Heart right ventricle (tissue), 16 donors: ENCODE results near the gene DNAJB5. TPM values are rescaled to one million over a fixed set of nuclear protein-coding genes. Genes with fewer than 3 reads are reported as not detected.

ENCODE experiments used
- ATAC-seq, 8 donors: fragments of 200-7000 bp; cut with Tn5 transposase; one replicate each; pipeline ENCODE4 v1.9.1; 2020; ENCODE audit warnings: mild to moderate bottlenecking in 8 of 8, moderate library complexity in 8 of 8, moderate number of reproducible peaks in 1 of 8
- DNase-seq, 2 donors: peaks; one replicate each; pipeline ENCODE4 v3.0.0-alpha.2; 2020
- H3K27ac ChIP-seq, 10 donors: fragments of 200-600 bp; sonication (generic) in 2 of 10; one replicate each; pipeline versions ENCODE4 v1.5.0 to v1.8.0; 2020 to 2022; ENCODE audit warnings: mild to moderate bottlenecking in 3 of 10
- H3K27me3 ChIP-seq, 7 donors: fragments of 200-600 bp; one replicate each; pipeline ENCODE4 v1.8.0; 2021 to 2022; ENCODE audit warnings: mild to moderate bottlenecking in 2 of 7
- H3K36me3 ChIP-seq, 9 donors: fragments of 200-600 bp; sonication (generic) in 1 of 9; one replicate each; pipeline versions ENCODE4 v1.5.0 to v1.8.0; 2020 to 2022; ENCODE audit warnings: mild to moderate bottlenecking in 2 of 9
- H3K4me1 ChIP-seq, 9 donors: fragments of 200-600 bp; sonication (generic) in 1 of 9; one replicate each; pipeline versions ENCODE4 v1.5.0 to v1.8.0; 2020 to 2022; ENCODE audit warnings: mild to moderate bottlenecking in 4 of 9
- H3K4me3 ChIP-seq, 10 donors: fragments of 200-600 bp; sonication (generic) in 2 of 10; one replicate each; pipeline versions ENCODE4 v1.5.0 to v1.8.0; 2020 to 2022; ENCODE audit warnings: mild to moderate bottlenecking in 7 of 10, moderate library complexity in 2 of 10
- H3K9me3 ChIP-seq, 11 donors: fragments of 200-600 bp in 10 of 11; sonication (generic) in 2 of 11; one replicate each; pipeline versions ENCODE4 v1.5.0 to v1.8.0; 2013 to 2022; ENCODE audit warnings: mild to moderate bottlenecking in 2 of 11, control low read depth in 1 of 11, moderate library complexity in 1 of 11
- WGBS, 2 donors: extraction: QIAGEN DNeasy Blood & Tissue Kit; methylation state at CpG; one replicate each; pipeline ENCODE4 v1.1.7; 2013; ENCODE audit warnings: inconsistent platforms in 1 of 2; 5-methylcytosine and 5-hydroxymethylcytosine counted together
- intact Hi-C, 10 donors: fragments of 100-400 bp; cut with DNase I; formaldehyde crosslinking; loops; one replicate each; pipeline versions ENCODE4 v1.11.1 to v1.14.2; 2022
- polyA plus RNA-seq, 2 donors: library from polyadenylated mRNA; stranded (reverse); fragments of 200-250 nt; gene quantifications; one replicate each; pipeline ENCODE4 v1.2.3, GENCODE V29; 2013
- total RNA-seq, 10 donors: library from RNA; stranded (reverse); fragmentation: NEBNext Ultra II Directional in 3 of 10; extraction: Animal tissue kit (Norgen Biotek cat#: 25700) in 3 of 10; gene quantifications; one replicate each; pipeline versions ENCODE4 v1.2.1 to v1.2.4, GENCODE V29; 2021 to 2023
- TF ChIP-seq, protein P1 (sequence below), 9 donors: fragments of 200-600 bp; sonication (generic) in 2 of 9; IDR thresholded peaks; one replicate each; pipeline versions ENCODE4 v1.5.0 to v1.8.0; 2021 to 2022; ENCODE audit warnings: antibody characterized with exemption in 9 of 9, mild to moderate bottlenecking in 5 of 9, moderate library complexity in 1 of 9
- donor health status: Arrhythmogenic right ventricular cardiomyopathy.
- donor health status: ischemic (EF 13 %, LVEDD 7.1; RV severe dilation, severe dysfunction).
- donor health status: healthy with polysubstance abuse.
- donor health status: DM: no; HTN: yes; CAD: no.
- donor health status: DM: no; HTN: no; CAD: no.
- donor health status: ischemic (EF 25% LVEDD 6.9; RV normal size, moderate dysfunction).
- donor health status: ischemic (EF 25% LVEDD 5.7; RV mildly dilated, moderate dysfunction).
- donor health status: healthy.
- donor health status: DM: yes; HTN: yes; CAD: no.
- donor health status: Ischemic cardiomyopathy.
- donor health status: ischemic (EF 35%, LVEDD 5.7; RV mildly dilated, moderate dysfunction).
- donor health status: nonischemic (EF 11% LVEDD 7.7; RV severe dilation, severe dysfunction).
- donor health status: DM: yes; HTN: yes; CAD: no.
- donor health status: PGD.
- donor health status: ischemic (EF 29% LVEDD 5.4; RV normal size, mild dysfunction).
- donor health status: nonischemic (EF 23%, LVEDD 6.1; RV moderate dilation, normal function).

The DNAJB5 gene
- total and polyA plus RNA-seq, 12 donors = 44.0 to 206 (median 85.1) TPM

DNA sequence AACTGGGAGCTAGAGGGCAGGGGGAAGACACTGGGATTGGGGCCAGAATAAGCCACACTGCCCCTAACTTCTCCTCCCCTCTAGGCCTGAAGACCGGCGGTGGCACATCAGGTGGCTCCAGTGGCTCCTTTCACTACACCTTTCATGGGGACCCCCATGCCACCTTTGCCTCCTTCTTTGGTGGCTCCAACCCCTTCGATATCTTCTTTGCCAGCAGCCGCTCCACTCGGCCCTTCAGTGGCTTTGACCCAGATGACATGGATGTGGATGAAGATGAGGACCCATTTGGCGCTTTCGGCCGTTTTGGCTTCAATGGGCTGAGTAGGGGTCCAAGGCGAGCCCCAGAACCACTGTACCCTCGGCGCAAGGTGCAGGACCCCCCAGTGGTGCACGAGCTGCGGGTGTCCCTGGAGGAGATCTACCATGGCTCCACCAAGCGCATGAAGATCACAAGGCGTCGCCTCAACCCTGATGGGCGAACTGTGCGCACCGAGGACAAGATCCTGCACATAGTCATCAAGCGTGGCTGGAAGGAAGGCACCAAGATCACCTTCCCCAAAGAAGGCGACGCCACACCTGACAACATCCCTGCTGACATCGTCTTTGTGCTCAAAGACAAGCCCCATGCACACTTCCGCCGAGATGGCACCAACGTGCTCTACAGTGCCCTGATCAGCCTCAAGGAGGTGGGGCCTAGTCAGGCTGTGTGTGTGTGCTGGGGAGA, 6.8 kb downstream of the DNAJB5 start:
- WGBS, 2 donors = 95 to 96% methylated on average over 26 of the region's 26 CpGs
- TF ChIP-seq, protein P1, sequence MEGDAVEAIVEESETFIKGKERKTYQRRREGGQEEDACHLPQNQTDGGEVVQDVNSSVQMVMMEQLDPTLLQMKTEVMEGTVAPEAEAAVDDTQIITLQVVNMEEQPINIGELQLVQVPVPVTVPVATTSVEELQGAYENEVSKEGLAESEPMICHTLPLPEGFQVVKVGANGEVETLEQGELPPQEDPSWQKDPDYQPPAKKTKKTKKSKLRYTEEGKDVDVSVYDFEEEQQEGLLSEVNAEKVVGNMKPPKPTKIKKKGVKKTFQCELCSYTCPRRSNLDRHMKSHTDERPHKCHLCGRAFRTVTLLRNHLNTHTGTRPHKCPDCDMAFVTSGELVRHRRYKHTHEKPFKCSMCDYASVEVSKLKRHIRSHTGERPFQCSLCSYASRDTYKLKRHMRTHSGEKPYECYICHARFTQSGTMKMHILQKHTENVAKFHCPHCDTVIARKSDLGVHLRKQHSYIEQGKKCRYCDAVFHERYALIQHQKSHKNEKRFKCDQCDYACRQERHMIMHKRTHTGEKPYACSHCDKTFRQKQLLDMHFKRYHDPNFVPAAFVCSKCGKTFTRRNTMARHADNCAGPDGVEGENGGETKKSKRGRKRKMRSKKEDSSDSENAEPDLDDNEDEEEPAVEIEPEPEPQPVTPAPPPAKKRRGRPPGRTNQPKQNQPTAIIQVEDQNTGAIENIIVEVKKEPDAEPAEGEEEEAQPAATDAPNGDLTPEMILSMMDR (IDR thresholded peaks at IDR 0.05) = no peak
- DNase-seq = no peak
- H3K4me3 ChIP-seq = no peak overlapping the region
- peak overlapping the region in 8 of 10 donors; percentile 89 to 99 (median 96) for H3K27ac ChIP-seq
- H3K4me1 ChIP-seq = peaks cover 26 to 70% (median 49%) of the 10 kb centered on the region in 9 donors
- no peak for ATAC-seq
- peaks cover 0 to 50% (median 20%) of the 10 kb centered on the region in 9 donors for H3K36me3 ChIP-seq
- intact Hi-C loops = loop anchor here in 3 of 10 donors (10.0 kb wide), 3 partner anchors 58 to 108 kb away; partner anchors contain the start of genes FANCG (in 1 of the 3), STOML2 (in 1 of the 3) and VCP (in 1 of the 3)
- H3K27me3 ChIP-seq = no peaks in the 10 kb centered on the region
- no peaks in the 10 kb centered on the region for H3K9me3 ChIP-seq

DNA sequence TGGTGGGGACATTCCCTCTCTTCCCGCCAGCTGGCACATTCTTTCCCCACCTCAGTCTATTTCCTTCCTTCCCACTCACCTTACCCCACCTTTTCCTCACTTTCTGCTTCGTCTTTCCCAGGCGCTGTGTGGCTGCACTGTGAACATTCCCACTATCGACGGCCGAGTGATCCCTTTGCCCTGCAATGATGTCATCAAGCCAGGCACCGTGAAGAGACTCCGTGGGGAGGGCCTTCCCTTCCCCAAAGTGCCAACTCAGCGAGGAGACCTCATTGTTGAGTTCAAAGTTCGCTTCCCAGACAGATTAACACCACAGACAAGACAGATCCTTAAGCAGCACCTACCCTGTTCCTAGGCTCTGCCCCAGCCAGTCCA, 7.3 kb downstream of the DNAJB5 start:
- H3K4me1 ChIP-seq = peaks cover 26 to 65% (median 48%) of the 10 kb centered on the region in 9 donors
- H3K36me3 ChIP-seq = peaks cover 0 to 54% (median 20%) of the 10 kb centered on the region in 9 donors
- TF ChIP-seq, protein P1 (IDR thresholded peaks at IDR 0.05) = no peak
- no peaks in the 10 kb centered on the region for H3K9me3 ChIP-seq
- ATAC-seq = no peak
- no peak overlapping the region for H3K4me3 ChIP-seq
- 76 to 77% methylated on average over 10 of the region's 10 CpGs for WGBS, 2 donors
- peak overlapping the region in 6 of 10 donors; percentile 0 to 98 (median 39) for H3K27ac ChIP-seq
- intact Hi-C loops = loop anchor here in 3 of 10 donors (10.0 kb wide), 3 partner anchors 58 to 108 kb away; partner anchors contain the start of genes FANCG (in 1 of the 3), STOML2 (in 1 of the 3) and VCP (in 1 of the 3)
- H3K27me3 ChIP-seq = no peaks in the 10 kb centered on the region
- no peak for DNase-seq

DNA sequence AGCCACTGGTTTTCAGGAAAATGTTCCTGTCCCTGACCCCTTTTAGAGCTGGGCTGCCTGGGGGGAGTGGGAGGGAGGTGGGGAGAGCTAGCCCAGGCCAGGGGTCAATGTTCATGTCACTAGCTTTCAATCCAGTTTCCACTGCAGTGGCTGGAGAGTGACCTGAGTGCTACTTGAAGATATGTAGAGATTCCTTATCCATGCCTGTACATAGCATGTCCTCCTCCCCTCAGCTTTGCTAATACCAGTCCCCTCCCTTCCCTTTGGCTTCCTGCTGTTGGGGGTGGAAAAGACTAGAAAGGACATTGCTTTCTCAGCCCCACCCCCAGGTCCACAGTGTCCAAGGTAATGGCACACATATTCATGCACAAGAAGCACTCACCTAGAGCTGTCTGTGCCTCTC, 7.8 kb downstream of the DNAJB5 start:
- Histone ChIP-seq H3K27ac (peak overlapping the region in 6 of 10 donors; percentile 0 to 97 (median 28)), H3K27me3 (no peaks in the 10 kb centered on the region), H3K4me1 (peaks cover 21 to 60% (median 47%) of the 10 kb centered on the region in 9 donors), H3K9me3 (no peaks in the 10 kb centered on the region), H3K36me3 (peaks cover 0 to 54% (median 20%) of the 10 kb centered on the region in 9 donors), H3K4me3 (no peak overlapping the region)
- DNase-seq = no peak
- TF ChIP-seq, protein P1 (IDR thresholded peaks at IDR 0.05) = no peak
- no peak for ATAC-seq
- intact Hi-C loops = loop anchor here in 3 of 10 donors (10.0 kb wide), 3 partner anchors 57 to 107 kb away; partner anchors contain the start of genes FANCG (in 1 of the 3), STOML2 (in 1 of the 3) and VCP (in 1 of the 3)

DNA sequence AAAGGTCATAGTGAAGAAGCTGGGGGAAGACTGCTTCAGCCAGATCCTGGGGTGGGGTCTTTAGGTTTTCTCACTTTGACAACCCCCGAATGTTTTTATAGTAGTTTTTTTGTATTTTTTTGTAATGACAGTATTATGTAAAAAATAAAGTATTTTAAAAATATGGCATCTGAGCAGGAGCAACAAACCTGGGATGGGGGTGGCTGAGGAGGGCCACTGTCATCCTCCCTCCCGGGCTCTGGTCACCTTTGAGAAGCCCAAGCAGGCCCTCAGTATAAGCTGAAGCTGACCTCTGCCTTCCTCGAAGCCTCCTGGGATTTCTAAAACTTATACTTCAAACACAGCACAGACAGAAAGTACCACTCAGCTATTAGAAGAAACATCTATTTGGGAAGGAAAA, 8.7 kb downstream of the DNAJB5 start:
- peak overlapping the region in 5 of 10 donors; percentile 0 to 56 (median 18) for H3K27ac ChIP-seq

More for the DNA sequence above, 8.7 kb downstream of the DNAJB5 start:
- TF ChIP-seq, protein P1 (IDR thresholded peaks at IDR 0.05) = no peak
- Histone ChIP-seq H3K4me1 (peaks cover 13 to 52% (median 38%) of the 10 kb centered on the region in 9 donors), H3K27me3 (no peaks in the 10 kb centered on the region), H3K4me3 (no peak overlapping the region), H3K9me3 (no peaks in the 10 kb centered on the region), H3K36me3 (peaks cover 0 to 54% (median 20%) of the 10 kb centered on the region in 9 donors)
- ATAC-seq (no peak), DNase-seq (no peak)
- intact Hi-C loops = loop anchor here in 3 of 10 donors (10.0 kb wide), 3 partner anchors 57 to 107 kb away; partner anchors contain the start of genes FANCG (in 1 of the 3), STOML2 (in 1 of the 3) and VCP (in 1 of the 3)
- WGBS, 2 donors = 85 to 86% methylated on average over 3 of the region's 3 CpGs
